ENCODE measurements around the gene HOXA5. TPM values are rescaled to one million over a fixed set of nuclear protein-coding genes. Genes with fewer than 3 reads are reported as not detected.

HOXA5 gene
- total and polyA plus RNA-seq, 2 donors (not counting 3 experiments of a cell fraction or from before 2014, with no cell fraction given): 18.6 to 18.8 TPM

GRCh38 chr7:27146491-27147198 lies 3.2 kb upstream of the HOXA5 start:
- no peaks in the 10 kb centered on the region for H3K9me3 ChIP-seq (replicated peaks; ENCODE audit: control insufficient read depth, insufficient read depth, low read length)
- no peaks in the 10 kb centered on the region for H3K27me3 ChIP-seq (ENCODE audit: control insufficient read depth in 2 of 2, insufficient read depth in 2 of 2, low read length in 2 of 2)
- no peak for TF ChIP-seq MYC (IDR thresholded peaks at IDR 0.05; ENCODE audit: low read depth, low read length)
- TF ChIP-seq FOS (IDR thresholded peaks at IDR 0.05; ENCODE audit: borderline replicate concordance, insufficient read depth, low read length): no peak
- TF ChIP-seq CTCF (IDR thresholded peaks at IDR 0.05; ENCODE audit: extremely low read depth in 1 of 2, insufficient read depth in 1 of 2, low read depth in 1 of 2, low read length in 2 of 2): no peak
- peak; percentile 35 for FAIRE-seq
- no peak overlapping the region for H2AFZ ChIP-seq (ENCODE audit: low read depth, low read length)
- H3K4me1 ChIP-seq (ENCODE audit: control insufficient read depth, extremely low read depth, insufficient read depth, low read length): peaks cover 61% of the 10 kb centered on the region
- dilution Hi-C loops (cut with MboI; ENCODE audit: extremely low pct_ligation_motif_present, low sequenced_read_pairs) (no loop called here), intact Hi-C loops (cut with micrococcal nuclease) (no loop called here)
- peak overlapping the region; percentile 64 for H3K27ac ChIP-seq (ENCODE audit: insufficient read depth, low read depth, low read length)
- peak overlapping the region; percentile 76 for H3K4me2 ChIP-seq (ENCODE audit: insufficient read depth, low read length)
- H3K9ac ChIP-seq (replicated peaks; ENCODE audit: extremely low read depth, insufficient read depth, low read length): peak overlapping the region; percentile 51
- no peaks in the 10 kb centered on the region for H3K9me1 ChIP-seq (replicated peaks; ENCODE audit: control insufficient read depth, extremely low read depth, insufficient read depth, low read length)
- DNase-seq (ENCODE audit: low read depth, low spot score): no peak
- peaks cover 97% of the 10 kb centered on the region for H3K79me2 ChIP-seq (ENCODE audit: control insufficient read depth, insufficient read depth, low read length)
- CTCF ChIA-PET: interaction anchor here (0.7 to 7.0 kb wide), 7 partner anchors 11 to 776 kb away, joined by 3 to 68 read pairs (median 23); partner anchors contain the start of gene HOXA7
- no TSS peak for BruUV-seq (replicated peaks)
- peaks cover 0 to 16% of the 10 kb centered on the region in 2 experiments for H3K36me3 ChIP-seq (ENCODE audit: control insufficient read depth in 2 of 2, extremely low read depth in 1 of 2, insufficient read depth in 2 of 2, low read length in 2 of 2)
- no peaks in the 10 kb centered on the region for H4K20me1 ChIP-seq (replicated peaks; ENCODE audit: control insufficient read depth, extremely low read depth, insufficient read depth, low read length)
- POLR2A ChIA-PET: interaction anchor here (1.6 kb wide), 1 partner anchor 14 kb away, joined by 4 read pairs; no protein-coding TSS in a partner anchor
- H3K4me3 ChIP-seq (replicated peaks in 1 of 3; ENCODE audit: insufficient read depth in 1 of 3, low read depth in 1 of 3, low read length in 3 of 3): peak overlapping the region in 2 of 3 experiments; percentile 33 to 54
